K562 (cell line): ENCODE measurements around the gene ZCCHC24. TPM values are rescaled to one million over a fixed set of nuclear protein-coding genes. Genes with fewer than 3 reads are reported as not detected.
A peak's percentile ranks its signal among the peaks of the same experiment; 100 is the strongest.

ENCODE experiments used
- ARID3A ChIP-seq: IDR thresholded peaks from 2 replicates; pipeline ENCODE4 v1.6.1; 2012; ENCODE audit warnings: low read depth, low read length, improper control_type of control experiment, borderline replicate concordance
- BRF2 ChIP-seq: IDR thresholded peaks from 3 replicates; pipeline ENCODE4 v1.6.1; 2011; ENCODE audit warnings: borderline replicate concordance, mild to moderate bottlenecking; ENCODE audit not compliant: insufficient read length, insufficient read depth
- COPS2 ChIP-seq: fragments of 450-650 bp; conservative IDR thresholded peaks from 2 replicates; pipeline ENCODE4 v1.6.1; 2016; ENCODE audit warnings: mild to moderate bottlenecking, moderate library complexity
- ERF ChIP-seq: fragments of 450-650 bp; formaldehyde crosslinking; IDR thresholded peaks from 2 replicates; pipeline ENCODE4 v1.4.0; 2020; ENCODE audit warnings: mild to moderate bottlenecking, mixed read lengths
- FOSL1 ChIP-seq: fragments of 200-800 bp; sonication (Bioruptor generic); conservative IDR thresholded peaks from 2 replicates; pipeline ENCODE4 v1.6.1; 2016; ENCODE audit warnings: missing genetic modification characterization, missing compliant biosample characterization
- FOXP1 ChIP-seq: sonication (generic); formaldehyde crosslinking; IDR thresholded peaks from 2 replicates; pipeline ENCODE4 v1.8.0; 2022; ENCODE audit warnings: mild to moderate bottlenecking, missing genetic modification reagents
- GABPB2 ChIP-seq: fragments of 250-450 bp; sonication (Bioruptor Pico); conservative IDR thresholded peaks from 2 replicates; pipeline ENCODE4 v1.5.1; 2021; ENCODE audit warnings: mild to moderate bottlenecking
- HDAC2 ChIP-seq: fragments of 450-650 bp; IDR thresholded peaks from 2 replicates; pipeline ENCODE4 v1.6.1; 2016; ENCODE audit warnings: mild to moderate bottlenecking
- JUND ChIP-seq, 2 experiments: IDR thresholded peaks; 2 replicates in 1 of 2; 3 replicates in 1 of 2; pipeline ENCODE4 v1.6.1; 2011; ENCODE audit warnings: borderline replicate concordance in 2 of 2, low read depth in 2 of 2, low read length in 2 of 2, improper control_type of control experiment in 1 of 2, missing biosample characterization in 1 of 2, missing genetic modification characterization in 1 of 2, missing genetic modification reagents in 1 of 2
- MCM3 ChIP-seq: fragments of 450-650 bp; IDR thresholded peaks from 2 replicates; pipeline ENCODE4 v1.6.1; 2016
- MEF2A ChIP-seq: IDR thresholded peaks from 2 replicates; pipeline ENCODE4 v1.6.1; 2011; ENCODE audit warnings: low read depth, mild to moderate bottlenecking, low read length, moderate library complexity; ENCODE audit not compliant: control insufficient read depth
- MEF2D ChIP-seq: conservative IDR thresholded peaks from 2 replicates; pipeline ENCODE4 v1.6.1; 2016; ENCODE audit warnings: low read depth, missing genetic modification characterization, missing compliant biosample characterization
- NFATC3 ChIP-seq: fragments of 450-650 bp; IDR thresholded peaks from 2 replicates; pipeline ENCODE4 v1.6.1; 2017; ENCODE audit warnings: mild to moderate bottlenecking
- PCBP1 ChIP-seq: fragments of 200-400 bp; formaldehyde crosslinking; IDR thresholded peaks from 2 replicates; pipeline ENCODE4 v1.6.1; 2018; ENCODE audit warnings: mild to moderate bottlenecking, low read depth, low read length; ENCODE audit not compliant: poor library complexity, severe bottlenecking
- PREB ChIP-seq: sonication (generic); formaldehyde crosslinking; IDR thresholded peaks from 2 replicates; pipeline ENCODE4 v1.8.1; 2023; ENCODE audit warnings: mild to moderate bottlenecking, missing genetic modification reagents
- RB1 ChIP-seq: fragments of 450-650 bp; IDR thresholded peaks from 2 replicates; pipeline ENCODE4 v1.6.1; 2017; ENCODE audit warnings: low read depth, mild to moderate bottlenecking
- SIN3B ChIP-seq: fragments of 450-650 bp; IDR thresholded peaks from 2 replicates; pipeline ENCODE4 v1.6.1; 2017; ENCODE audit warnings: low read depth, mild to moderate bottlenecking, moderate library complexity
- SP1 ChIP-seq: sonication (generic); formaldehyde crosslinking; IDR thresholded peaks from 2 replicates; pipeline ENCODE4 v1.8.1; 2022; ENCODE audit warnings: mild to moderate bottlenecking, missing genetic modification reagents
- ZEB2 ChIP-seq: fragments of 450-650 bp; IDR thresholded peaks from 2 replicates; pipeline ENCODE4 v1.6.1; 2016
- ZFP1 ChIP-seq: fragments of 450-650 bp; formaldehyde crosslinking; IDR thresholded peaks from 2 replicates; pipeline ENCODE4 v1.4.0; 2020; ENCODE audit warnings: mild to moderate bottlenecking, mixed read lengths
- ZNF124 ChIP-seq: sonication (generic); formaldehyde crosslinking; IDR thresholded peaks from 2 replicates; pipeline ENCODE4 v1.8.1; 2022; ENCODE audit warnings: missing genetic modification reagents
- ZNF311 ChIP-seq: fragments of 250-450 bp; sonication (Bioruptor Pico); IDR thresholded peaks from 2 replicates; pipeline ENCODE4 v1.4.0; 2020; ENCODE audit warnings: mild to moderate bottlenecking, moderate library complexity
- polyA plus RNA-seq, 8 experiments: library from polyadenylated mRNA; depleted of rRNA in 4 of 8; stranded (reverse) in 5 of 8; unstranded in 3 of 8; fragments of >200 nt; fragmentation: Nextera tagmentation in 2 of 8; fragmentation: Illumina TruSeq in 1 of 8; extraction: Ambion mirVana in 2 of 8; extraction: Trizol in 1 of 8; gene quantifications; 2 replicates each; pipeline versions ENCODE4 v1.2.1 to v1.2.3, GENCODE V29; 2011 to 2014; ENCODE audit warnings: inconsistent platforms in 1 of 8, missing spikeins in 1 of 8
- total RNA-seq, 7 experiments: library from RNA; depleted of rRNA in 6 of 7; stranded (reverse); fragments of >200 nt in 6 of 7; fragmentation: Illumina TruSeq in 2 of 7; extraction: Trizol in 2 of 7; gene quantifications; 2 replicates each; pipeline versions ENCODE4 v1.2.1 to v1.2.3, GENCODE V29; 2011 to 2021; ENCODE audit warnings: low replicate concordance in 1 of 7
- TF ChIP-seq, protein P1 (sequence below): fragments of 450-650 bp; IDR thresholded peaks from 2 replicates; pipeline ENCODE4 v1.6.1; 2017; ENCODE audit warnings: antibody characterized with exemption, mild to moderate bottlenecking

Gene ZCCHC24
- total and polyA plus RNA-seq, 9 of the 15 experiments (the other 6 are each of a cell fraction or from before 2014, with no cell fraction given): 0.84 to 11.0 (median 4.6) TPM

DNA sequence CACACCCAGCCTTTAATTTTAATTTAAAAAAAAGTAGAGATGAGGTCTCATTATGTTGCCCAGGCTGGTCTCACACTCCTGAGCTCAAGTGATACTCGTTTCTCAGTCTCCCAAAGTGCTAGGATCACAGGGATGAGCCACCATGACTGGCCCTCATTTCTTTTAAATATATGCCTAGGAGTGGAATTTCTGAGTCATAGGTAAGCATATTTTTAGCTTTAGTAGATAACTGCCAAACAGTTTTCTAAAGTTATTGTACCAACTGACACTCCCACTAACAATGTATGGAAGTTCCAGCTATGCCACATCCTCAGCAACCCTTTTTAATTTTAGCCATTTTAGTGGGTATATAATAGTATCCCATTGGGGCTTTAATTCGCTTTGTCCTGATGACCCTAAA, 111.9 kb downstream of the ZCCHC24 start (continued):
- no peak for TF ChIP-seq PREB (CRISPR knock-in tag)
- TF ChIP-seq ZNF311 (CRISPR knock-in tag): no peak
- TF ChIP-seq PCBP1: no peak
- TF ChIP-seq MEF2A: peak; percentile 79; the same call in 1 of the 2 replicates
- TF ChIP-seq BRF2: no peak
- TF ChIP-seq JUND (IDR thresholded peaks at IDR 0.05; ENCODE audit: borderline replicate concordance, low read depth, low read length): peak; percentile 55; the same call in 1 of the 2 replicates
- TF ChIP-seq JUND (tag; IDR thresholded peaks at IDR 0.05; ENCODE audit: borderline replicate concordance, low read depth, low read length): peak; percentile 66; the same call in 2 of the 3 replicates
- no peak for TF ChIP-seq ARID3A
- no peak for TF ChIP-seq SP1 (CRISPR knock-in tag)
- peak; percentile 84 for TF ChIP-seq ZFP1 (CRISPR knock-in tag)
- TF ChIP-seq FOSL1 (tag): peak; percentile 94
- TF ChIP-seq COPS2: no peak
- no peak for TF ChIP-seq ZEB2
- TF ChIP-seq ERF (CRISPR knock-in tag): no peak
- TF ChIP-seq NFATC3: peak; percentile 34; the same call in 1 of the 2 replicates
- no peak for TF ChIP-seq MCM3
- TF ChIP-seq FOXP1 (CRISPR knock-in tag): no peak
- no peak for TF ChIP-seq ZNF124 (CRISPR knock-in tag)
- peak; percentile 91 for TF ChIP-seq MEF2D (tag)
- TF ChIP-seq, protein P1, sequence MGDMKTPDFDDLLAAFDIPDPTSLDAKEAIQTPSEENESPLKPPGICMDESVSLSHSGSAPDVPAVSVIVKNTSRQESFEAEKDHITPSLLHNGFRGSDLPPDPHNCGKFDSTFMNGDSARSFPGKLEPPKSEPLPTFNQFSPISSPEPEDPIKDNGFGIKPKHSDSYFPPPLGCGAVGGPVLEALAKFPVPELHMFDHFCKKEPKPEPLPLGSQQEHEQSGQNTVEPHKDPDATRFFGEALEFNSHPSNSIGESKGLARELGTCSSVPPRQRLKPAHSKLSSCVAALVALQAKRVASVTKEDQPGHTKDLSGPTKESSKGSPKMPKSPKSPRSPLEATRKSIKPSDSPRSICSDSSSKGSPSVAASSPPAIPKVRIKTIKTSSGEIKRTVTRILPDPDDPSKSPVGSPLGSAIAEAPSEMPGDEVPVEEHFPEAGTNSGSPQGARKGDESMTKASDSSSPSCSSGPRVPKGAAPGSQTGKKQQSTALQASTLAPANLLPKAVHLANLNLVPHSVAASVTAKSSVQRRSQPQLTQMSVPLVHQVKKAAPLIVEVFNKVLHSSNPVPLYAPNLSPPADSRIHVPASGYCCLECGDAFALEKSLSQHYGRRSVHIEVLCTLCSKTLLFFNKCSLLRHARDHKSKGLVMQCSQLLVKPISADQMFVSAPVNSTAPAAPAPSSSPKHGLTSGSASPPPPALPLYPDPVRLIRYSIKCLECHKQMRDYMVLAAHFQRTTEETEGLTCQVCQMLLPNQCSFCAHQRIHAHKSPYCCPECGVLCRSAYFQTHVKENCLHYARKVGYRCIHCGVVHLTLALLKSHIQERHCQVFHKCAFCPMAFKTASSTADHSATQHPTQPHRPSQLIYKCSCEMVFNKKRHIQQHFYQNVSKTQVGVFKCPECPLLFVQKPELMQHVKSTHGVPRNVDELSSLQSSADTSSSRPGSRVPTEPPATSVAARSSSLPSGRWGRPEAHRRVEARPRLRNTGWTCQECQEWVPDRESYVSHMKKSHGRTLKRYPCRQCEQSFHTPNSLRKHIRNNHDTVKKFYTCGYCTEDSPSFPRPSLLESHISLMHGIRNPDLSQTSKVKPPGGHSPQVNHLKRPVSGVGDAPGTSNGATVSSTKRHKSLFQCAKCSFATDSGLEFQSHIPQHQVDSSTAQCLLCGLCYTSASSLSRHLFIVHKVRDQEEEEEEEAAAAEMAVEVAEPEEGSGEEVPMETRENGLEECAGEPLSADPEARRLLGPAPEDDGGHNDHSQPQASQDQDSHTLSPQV: no peak
- no peak for TF ChIP-seq GABPB2 (CRISPR knock-in tag)
- TF ChIP-seq RB1: no peak
- TF ChIP-seq SIN3B: no peak
- no peak for TF ChIP-seq HDAC2
